Measurements from ENCODE around the gene C2orf49.

The C2orf49 gene

DNA sequence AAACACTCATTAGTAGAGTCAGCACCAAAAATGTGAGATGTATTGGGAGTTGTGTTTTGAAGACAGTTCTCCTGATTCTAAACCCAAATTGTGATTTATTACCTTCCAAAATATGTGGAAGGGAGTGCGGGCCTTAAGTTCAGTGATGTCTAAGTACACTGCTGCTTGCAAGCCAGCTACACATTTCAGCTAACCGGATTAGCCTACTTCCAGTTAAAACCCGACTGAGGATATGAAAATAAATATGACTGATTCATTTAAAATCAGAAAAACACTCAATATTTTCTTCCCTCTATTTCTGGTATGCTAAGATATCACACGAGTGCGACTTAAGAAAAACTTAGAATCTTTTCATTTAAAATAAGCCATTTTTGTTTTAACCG is 60.6 kb downstream of the C2orf49 start:
- no peak overlapping the region for H2BK15ac ChIP-seq (ENCODE audit: low read length)
- H3K4me3 ChIP-seq (ENCODE audit: low read length in 2 of 2): peak overlapping the region; percentile 86 to 98
- H3K79me1 ChIP-seq (ENCODE audit: low read depth, low read length): no peaks in the 10 kb centered on the region
- DNase-seq (ENCODE audit: low spot score): no peak
- H3K18ac ChIP-seq (ENCODE audit: low read length): no peak overlapping the region
- H4K8ac ChIP-seq (ENCODE audit: low read depth, low read length): no peak overlapping the region
- peaks cover 0 to 14% of the 10 kb centered on the region in 2 donors for H3K36me3 ChIP-seq (replicated peaks in 1 of 2; ENCODE audit: control insufficient read depth in 2 of 2, insufficient read depth in 2 of 2, low read length in 2 of 2)
- H2AK5ac ChIP-seq (ENCODE audit: low read depth, low read length): no peak overlapping the region
- no peak overlapping the region for H3K23ac ChIP-seq (ENCODE audit: low read depth, low read length, poor library complexity)
- peak overlapping the region; percentile 99 for H2AFZ ChIP-seq (ENCODE audit: low read length)
- WGBS, 2 donors (ENCODE audit: extremely low coverage in 2 of 2, insufficient read length in 2 of 2, insufficient replicate concordance in 1 of 2): no CpG with 5 or more reads among the region's 6 CpGs
- H3K14ac ChIP-seq (ENCODE audit: low read length): no peak overlapping the region
- peaks cover 0 to 4% of the 10 kb centered on the region in 2 donors for H3K4me1 ChIP-seq (ENCODE audit: control insufficient read depth in 2 of 2, insufficient read depth in 1 of 2, low read depth in 1 of 2, low read length in 2 of 2)
- no peak overlapping the region for H2BK120ac ChIP-seq (ENCODE audit: low read depth, low read length)
- H2BK12ac ChIP-seq (ENCODE audit: low read length): no peak overlapping the region
- no peak overlapping the region for H3K9ac ChIP-seq (ENCODE audit: low read depth, low read length, poor library complexity)
- peaks cover 3 to 7% of the 10 kb centered on the region in 2 donors for H3K9me3 ChIP-seq (replicated peaks in 1 of 2; ENCODE audit: control insufficient read depth in 2 of 2, insufficient read depth in 1 of 2, low read depth in 1 of 2, low read length in 2 of 2)
- no peak overlapping the region for H2BK5ac ChIP-seq (ENCODE audit: low read length)
- H3K27ac ChIP-seq (replicated peaks; ENCODE audit: low read length): no peak overlapping the region
- peak overlapping the region; percentile 86 for H3K4me2 ChIP-seq (ENCODE audit: insufficient read depth, low read length, poor library complexity, severe bottlenecking)
- H3K27me3 ChIP-seq (ENCODE audit: control insufficient read depth in 3 of 3, insufficient read depth in 3 of 3, low read depth in 1 of 3, low read length in 3 of 3): peaks cover 0 to 5% (median 0%) of the 10 kb centered on the region in 3 experiments
- no peak overlapping the region for H4K91ac ChIP-seq (ENCODE audit: low read depth, low read length, poor library complexity)
- H3K4ac ChIP-seq (ENCODE audit: low read length): no peak overlapping the region

DNA sequence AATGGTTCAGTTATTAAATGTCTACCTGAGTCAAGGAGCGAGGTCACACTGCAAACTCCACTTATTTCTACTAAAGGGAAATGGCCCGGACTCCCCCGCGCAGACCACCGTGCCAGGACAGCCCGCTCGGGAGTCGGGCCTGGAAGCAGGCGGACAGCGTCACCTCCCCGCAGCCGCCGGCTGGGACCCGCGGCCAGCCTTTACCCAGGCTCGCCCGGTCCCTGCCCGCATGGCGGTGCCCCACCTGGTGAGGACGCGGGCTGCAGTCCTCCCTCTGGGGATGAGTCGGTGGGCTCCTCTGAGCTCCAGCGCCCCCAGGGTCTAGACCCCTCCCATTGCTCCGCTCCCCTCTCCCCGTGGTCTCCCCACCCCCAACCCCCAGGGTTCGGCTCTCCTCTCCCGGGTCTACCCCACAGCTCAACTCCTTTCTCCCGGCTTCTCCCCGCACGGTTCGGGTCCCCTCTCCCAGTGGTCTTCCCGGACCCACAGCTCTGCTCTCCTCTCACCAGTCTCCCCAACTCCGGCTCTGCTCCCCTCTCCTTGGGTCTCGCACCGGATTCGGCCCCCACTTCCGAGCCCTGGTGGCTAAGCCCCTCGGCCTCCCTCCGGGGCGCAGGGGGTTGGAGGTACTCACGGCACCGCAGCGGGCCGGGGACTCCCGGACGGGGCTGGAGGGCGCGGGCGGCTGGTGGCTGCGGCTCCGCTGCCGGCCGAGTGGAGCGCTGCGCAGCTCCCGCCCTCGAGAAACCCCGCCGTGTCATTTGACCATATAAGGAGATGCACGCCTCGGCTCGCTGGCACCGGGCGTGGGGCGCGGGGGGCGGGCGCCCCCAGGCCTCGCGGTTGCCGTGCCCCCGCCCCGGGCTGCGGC is 61.2 kb downstream of the C2orf49 start, which contains the start of gene FHL2:
FHL2 (minus strand) TSS at position 716 of the 871 bp plus-strand sequence. CDS start 12,535 bp downstream, outside the sequence.
- Histone ChIP-seq H3K4ac (ENCODE audit: low read length) (no peak within 1 kb of the TSS), H3K4me2 (ENCODE audit: insufficient read depth, low read length, poor library complexity, severe bottlenecking) (peak within 1 kb of the TSS; percentile 86), H2AFZ (ENCODE audit: low read length) (peak within 1 kb of the TSS; percentile 99), H2BK5ac (ENCODE audit: low read length) (no peak within 1 kb of the TSS), H3K27me3 (ENCODE audit: control insufficient read depth in 3 of 3, insufficient read depth in 3 of 3, low read depth in 1 of 3, low read length in 3 of 3) (peaks cover 0 to 5% (median 0%) of the 10 kb centered on the region in 3 experiments), H2BK15ac (ENCODE audit: low read length) (peak within 1 kb of the TSS; percentile 99), H4K8ac (ENCODE audit: low read depth, low read length) (no peak within 1 kb of the TSS), H3K9ac (ENCODE audit: low read depth, low read length, poor library complexity) (peak within 1 kb of the TSS; percentile 89), H2BK12ac (ENCODE audit: low read length) (no peak within 1 kb of the TSS), H3K79me1 (ENCODE audit: low read depth, low read length) (no peaks in the 10 kb centered on the region), H3K23ac (ENCODE audit: low read depth, low read length, poor library complexity) (peak within 1 kb of the TSS; percentile 50), H3K9me3 (replicated peaks in 1 of 2; ENCODE audit: control insufficient read depth in 2 of 2, insufficient read depth in 1 of 2, low read depth in 1 of 2, low read length in 2 of 2) (peaks cover 6 to 7% of the 10 kb centered on the region in 2 donors), H3K18ac (ENCODE audit: low read length) (peak within 1 kb of the TSS; percentile 99), H3K4me3 (ENCODE audit: low read length in 2 of 2) (peak within 1 kb of the TSS; percentile 86 to 98), H4K91ac (ENCODE audit: low read depth, low read length, poor library complexity) (no peak within 1 kb of the TSS), H3K27ac (replicated peaks; ENCODE audit: low read length) (no peak within 1 kb of the TSS), H3K14ac (ENCODE audit: low read length) (peak within 1 kb of the TSS; percentile 43), H2BK120ac (ENCODE audit: low read depth, low read length) (peak within 1 kb of the TSS; percentile 96), H3K36me3 (replicated peaks in 1 of 2; ENCODE audit: control insufficient read depth in 2 of 2, insufficient read depth in 2 of 2, low read length in 2 of 2) (peaks cover 0 to 14% of the 10 kb centered on the region in 2 donors), H2AK5ac (ENCODE audit: low read depth, low read length) (peak within 1 kb of the TSS; percentile 26), H3K4me1 (ENCODE audit: control insufficient read depth in 2 of 2, insufficient read depth in 1 of 2, low read depth in 1 of 2, low read length in 2 of 2) (peaks cover 2 to 4% of the 10 kb centered on the region in 2 donors)
- no CpG with 5 or more reads among the region's 74 CpGs for WGBS, 2 donors (ENCODE audit: extremely low coverage in 2 of 2, insufficient read length in 2 of 2, insufficient replicate concordance in 1 of 2)
- DNase-seq (ENCODE audit: low spot score): peak; percentile 74
